ENCODE measurements around the gene SOX13. TPM values are rescaled to one million over a fixed set of nuclear protein-coding genes. Genes with fewer than 3 reads are reported as not detected.

Gene SOX13
- total and polyA plus RNA-seq, 8 donors = 12.0 to 27.2 (median 17.2) TPM

- Histone ChIP-seq H3K9me3 (no peaks in the 10 kb centered on the region), H3K27me3 (no peaks in the 10 kb centered on the region), H3K4me1 (no peaks in the 10 kb centered on the region), H3K4me3 (no peak overlapping the region), H3K27ac (no peak overlapping the region), H3K36me3 (no peaks in the 10 kb centered on the region)
- ATAC-seq = no peak
- no peak for FAIRE-seq
- 61 to 77% methylated on average over 11 of the region's 11 CpGs for WGBS, 2 donors
- no peak for TF ChIP-seq CTCF (IDR thresholded peaks at IDR 0.05)
- DNase-seq = no peak
- intact Hi-C loops (cut with DNase I) = no loop called here
Measured at GRCh38 chr1:204031098-204031710, 41.7 kb upstream of the SOX13 start.

GRCh38 chr1:204032642-204033235, 40.2 kb upstream of the SOX13 start:
- intact Hi-C loops (cut with DNase I) = no loop called here
- Histone ChIP-seq H3K27ac (no peak overlapping the region), H3K4me1 (no peaks in the 10 kb centered on the region), H3K27me3 (no peaks in the 10 kb centered on the region), H3K4me3 (no peak overlapping the region), H3K36me3 (no peaks in the 10 kb centered on the region), H3K9me3 (no peaks in the 10 kb centered on the region)
- FAIRE-seq (no peak), ATAC-seq (no peak), DNase-seq (no peak)
- TF ChIP-seq CTCF (IDR thresholded peaks at IDR 0.05) = no peak
- 64 to 72% methylated on average over 4 of the region's 4 CpGs for WGBS, 2 donors

GRCh38 chr1:204033306-204033705, 39.6 kb upstream of the SOX13 start:
- no peaks in the 10 kb centered on the region for H3K9me3 ChIP-seq
- no peak overlapping the region for H3K4me3 ChIP-seq
- ATAC-seq (no peak), DNase-seq (no peak), FAIRE-seq (no peak)
- no peaks in the 10 kb centered on the region for H3K36me3 ChIP-seq
- no peaks in the 10 kb centered on the region for H3K4me1 ChIP-seq
- no peaks in the 10 kb centered on the region for H3K27me3 ChIP-seq
- intact Hi-C loops (cut with DNase I) = no loop called here
- no peak overlapping the region for H3K27ac ChIP-seq
- TF ChIP-seq CTCF (IDR thresholded peaks at IDR 0.05) = no peak
- WGBS, 2 donors = 46 to 73% methylated on average over 1 of the region's 1 CpG

GRCh38 chr1:204036882-204037655, 35.8 kb upstream of the SOX13 start:
- Histone ChIP-seq H3K27ac (no peak overlapping the region), H3K36me3 (no peaks in the 10 kb centered on the region), H3K27me3 (no peaks in the 10 kb centered on the region), H3K4me3 (no peak overlapping the region), H3K9me3 (no peaks in the 10 kb centered on the region), H3K4me1 (no peaks in the 10 kb centered on the region)
- no peak for TF ChIP-seq CTCF (IDR thresholded peaks at IDR 0.05)
- FAIRE-seq (no peak), ATAC-seq (no peak), DNase-seq (no peak)
- intact Hi-C loops (cut with DNase I) = no loop called here
- WGBS, 2 donors = 65% methylated on average over 14 of the region's 14 CpGs

Data from pancreas (tissue), 10 donors.